NCI-H2171 (cell line): ENCODE data around the gene CARNS1.

Source experiments
- DNase-seq: peaks from one replicate; lab custom pipeline; 2025; lab: John Stamatoyannopoulos, UW

The CARNS1 gene

GRCh38 chr11:67376063-67376820, 39.2 kb upstream of the CARNS1 start:
- DNase-seq = no peak

GRCh38 chr11:67376873-67377808, 38.3 kb upstream of the CARNS1 start:
- no peak for DNase-seq

- no peak for DNase-seq
Measured at GRCh38 chr11:67378544-67378943, 36.9 kb upstream of the CARNS1 start.

- no peak for DNase-seq
Measured at GRCh38 chr11:67379061-67380058, 36.1 kb upstream of the CARNS1 start.

- no peak for DNase-seq
Measured at GRCh38 chr11:67381244-67381972, 34.1 kb upstream of the CARNS1 start.

- peak; percentile 52 for DNase-seq
Measured at GRCh38 chr11:67382276-67383136, 33.0 kb upstream of the CARNS1 start.

GRCh38 chr11:67384851-67385366, 30.6 kb upstream of the CARNS1 start:
- DNase-seq = no peak

- DNase-seq = no peak
Measured at GRCh38 chr11:67387069-67387468, 28.4 kb upstream of the CARNS1 start.

- no peak for DNase-seq
Measured at GRCh38 chr11:67387518-67387917, 28.0 kb upstream of the CARNS1 start.

GRCh38 chr11:67389477-67389876, 26.0 kb upstream of the CARNS1 start:
- no peak for DNase-seq

- DNase-seq = no peak
Measured at GRCh38 chr11:67390947-67391303, 24.6 kb upstream of the CARNS1 start.

- peak; percentile 98 for DNase-seq
Measured at GRCh38 chr11:67391304-67392182, 23.9 kb upstream of the CARNS1 start, which contains the start of gene RAD9A. TSS of gene RAD9A (plus strand) at chr11:67391986. CDS start at chr11:67392045, 59 bp downstream.

- DNase-seq = no peak
Measured at GRCh38 chr11:67392183-67392715, 23.2 kb upstream of the CARNS1 start.

- DNase-seq = no peak
Measured at GRCh38 chr11:67393437-67393836, 22.0 kb upstream of the CARNS1 start.

- no peak for DNase-seq
Measured at GRCh38 chr11:67393990-67394389, 21.5 kb upstream of the CARNS1 start.

GRCh38 chr11:67395555-67396258, 19.8 kb upstream of the CARNS1 start:
- no peak for DNase-seq

GRCh38 chr11:67396259-67396581, 19.3 kb upstream of the CARNS1 start:
- no peak for DNase-seq
